Mucosa of descending colon (tissue), 3 donors: ENCODE results near the gene DNAJC16. TPM values are rescaled to one million over a fixed set of nuclear protein-coding genes. Genes with fewer than 3 reads are reported as not detected.

Source experiments
- ATAC-seq: fragments of 200-7000 bp; cut with Tn5 transposase; one replicate; pipeline ENCODE4 v1.9.1; 2020; ENCODE audit warnings: mild to moderate bottlenecking, moderate library complexity
- DNase-seq, 3 donors: peaks; one replicate each; pipeline ENCODE4 v3.0.0-alpha.2; 2020
- H3K36me3 ChIP-seq: fragments of 200-600 bp; one replicate; pipeline ENCODE4 v1.8.0; 2021; ENCODE audit warnings: low read depth, mild to moderate bottlenecking
- H3K4me1 ChIP-seq: fragments of 200-600 bp; one replicate; pipeline ENCODE4 v1.8.0; 2021; ENCODE audit warnings: low read depth, mild to moderate bottlenecking
- H3K4me3 ChIP-seq: fragments of 200-600 bp; one replicate; pipeline ENCODE4 v1.8.0; 2021; ENCODE audit warnings: mild to moderate bottlenecking
- H3K9me3 ChIP-seq: fragments of 200-600 bp; one replicate; pipeline ENCODE4 v1.8.0; 2021; ENCODE audit warnings: mild to moderate bottlenecking
- CTCF ChIP-seq: fragments of 200-600 bp; IDR thresholded peaks from one replicate; pipeline ENCODE4 v1.8.0; 2022; ENCODE audit warnings: antibody characterized with exemption, mild to moderate bottlenecking
- intact Hi-C, 2 donors: fragments of 100-400 bp; cut with DNase I in 1 of 2; cut with micrococcal nuclease in 1 of 2; formaldehyde crosslinking; loops; one replicate each; pipeline versions ENCODE4 v1.11.0 to v1.11.1; 2022; cut with DNase I, micrococcal nuclease
- total RNA-seq, 3 donors: library from RNA; stranded (reverse); fragmentation: NEBNext Ultra II Directional in 2 of 3; extraction: Animal tissue kit (Norgen Biotek cat#: 25700) in 2 of 3; gene quantifications; one replicate each; pipeline versions ENCODE4 v1.2.1 to v1.2.4, GENCODE V29; 2021 to 2023
- donor health status: DM: no; HTN: no; CAD: no; lungs with moderate emphysema.
- donor health status: DM: no; HTN: no; CAD: no.
- donor health status: DM: no; HTN: yes; CAD: no.

Gene DNAJC16
- total RNA-seq, 3 donors from 2014 or later: 23.7 to 27.7 (median 23.8) TPM

- H3K9me3 ChIP-seq: no peaks in the 10 kb centered on the region
- intact Hi-C loops: no loop called here
- no peak for TF ChIP-seq CTCF
- DNase-seq (no peak), ATAC-seq (no peak)
- peaks cover 9% of the 10 kb centered on the region for H3K4me1 ChIP-seq
- H3K36me3 ChIP-seq: no peaks in the 10 kb centered on the region
- no peak overlapping the region for H3K4me3 ChIP-seq
These were observed 30.4 kb downstream of the DNAJC16 start for GRCh38 chr1:15557008-15557407.

GRCh38 chr1:15557594-15557993 lies 30.9 kb downstream of the DNAJC16 start:
- DNase-seq: no peak
- TF ChIP-seq CTCF: no peak
- H3K4me1 ChIP-seq: peaks cover 9% of the 10 kb centered on the region
- no peak overlapping the region for H3K4me3 ChIP-seq
- intact Hi-C loops: no loop called here
- H3K9me3 ChIP-seq: no peaks in the 10 kb centered on the region
- H3K36me3 ChIP-seq: no peaks in the 10 kb centered on the region
- ATAC-seq: no peak

- no peak for TF ChIP-seq CTCF
- peaks cover 9% of the 10 kb centered on the region for H3K4me1 ChIP-seq
- DNase-seq (no peak), ATAC-seq (no peak)
- H3K9me3 ChIP-seq: no peaks in the 10 kb centered on the region
- H3K4me3 ChIP-seq: no peak overlapping the region
- no peaks in the 10 kb centered on the region for H3K36me3 ChIP-seq
- intact Hi-C loops: no loop called here
These were observed 31.9 kb downstream of the DNAJC16 start for GRCh38 chr1:15558516-15558915.

- TF ChIP-seq CTCF: no peak
- Histone ChIP-seq H3K4me1 (peaks cover 9% of the 10 kb centered on the region), H3K9me3 (no peaks in the 10 kb centered on the region), H3K4me3 (no peak overlapping the region), H3K36me3 (no peaks in the 10 kb centered on the region)
- DNase-seq (peak in 2 of 3 donors; percentile 44 to 57), ATAC-seq (peak; percentile 98)
- intact Hi-C loops: no loop called here
These were observed 32.7 kb downstream of the DNAJC16 start for GRCh38 chr1:15559189-15559810.

- intact Hi-C loops: no loop called here
- Histone ChIP-seq H3K4me1 (no peaks in the 10 kb centered on the region), H3K9me3 (no peaks in the 10 kb centered on the region), H3K36me3 (no peaks in the 10 kb centered on the region), H3K4me3 (no peak overlapping the region)
- ATAC-seq (no peak), DNase-seq (no peak)
- no peak for TF ChIP-seq CTCF
These were observed 41.9 kb downstream of the DNAJC16 start for GRCh38 chr1:15568387-15569073.
